NCI-H2196 treated with DMSO at 0.1 percent for 48 hours (cell line): ENCODE measurements around the gene NEU4.

ENCODE experiments used
- DNase-seq: peaks from one replicate; lab custom pipeline; 2025; ENCODE audit not compliant: unreplicated experiment; lab: John Stamatoyannopoulos, UW

The NEU4 gene

GRCh38 chr2:241851325-241852115 lies 42.5 kb downstream of the NEU4 start:
- no peak for DNase-seq

- DNase-seq = no peak
These were observed 43.4 kb downstream of the NEU4 start for GRCh38 chr2:241852116-241852980.

- DNase-seq = no peak
These were observed 44.1 kb downstream of the NEU4 start for GRCh38 chr2:241852981-241853631.

- DNase-seq = no peak
These were observed 44.8 kb downstream of the NEU4 start for GRCh38 chr2:241853651-241854341.

GRCh38 chr2:241854342-241855244 lies 45.6 kb downstream of the NEU4 start:
- DNase-seq = no peak

GRCh38 chr2:241855245-241855887 lies 46.4 kb downstream of the NEU4 start:
- DNase-seq = no peak

GRCh38 chr2:241855888-241856422 lies 47.0 kb downstream of the NEU4 start:
- DNase-seq = no peak

GRCh38 chr2:241857041-241857541 lies 48.1 kb downstream of the NEU4 start:
- DNase-seq = no peak

- DNase-seq = no peak
These were observed 48.7 kb downstream of the NEU4 start for GRCh38 chr2:241857572-241858121.

GRCh38 chr2:241858206-241859016 lies 49.4 kb downstream of the NEU4 start, which contains the start of gene PDCD1:
Gene PDCD1, minus strand, starts transcription at chr2:241858894. Its CDS starts 56 bp downstream, at chr2:241858838.
- DNase-seq = no peak

GRCh38 chr2:241859017-241859435 lies 50.0 kb downstream of the NEU4 start:
- no peak for DNase-seq

GRCh38 chr2:241859436-241860183 lies 50.6 kb downstream of the NEU4 start:
- DNase-seq = no peak

- no peak for DNase-seq
These were observed 51.4 kb downstream of the NEU4 start for GRCh38 chr2:241860184-241861078.

- no peak for DNase-seq
These were observed 52.3 kb downstream of the NEU4 start for GRCh38 chr2:241861264-241861663.

- DNase-seq = no peak
These were observed 53.1 kb downstream of the NEU4 start for GRCh38 chr2:241862093-241862492.
